OCI-LY1 (cell line): Measurements from ENCODE around the gene STK32C.

Source experiments
- H2AFZ ChIP-seq: fragments of 200-600 bp; sonication (generic), shearing (Covaris generic); 2 replicates; pipeline ENCODE4 v1.6.0; 2014; ENCODE audit warnings: antibody characterized with exemption, mild to moderate bottlenecking, low read length
- H3F3A ChIP-seq: fragments of 200-600 bp; sonication (generic), shearing (Covaris generic); 2 replicates; pipeline ENCODE4 v1.6.0; 2014; ENCODE audit warnings: mild to moderate bottlenecking, antibody characterized with exemption, low read length, moderate library complexity; ENCODE audit not compliant: insufficient read depth
- H3K27ac ChIP-seq: fragments of 200-600 bp; sonication (generic); 2 replicates; pipeline ENCODE4 v1.5.1; 2014; ENCODE audit warnings: low read length, mixed run types, mild to moderate bottlenecking, low read depth; ENCODE audit not compliant: poor library complexity, severe bottlenecking
- H3K27me3 ChIP-seq: fragments of 200-600 bp; sonication (generic); 2 replicates; pipeline ENCODE4 v1.6.0; 2014; ENCODE audit warnings: antibody characterized with exemption, mild to moderate bottlenecking, low read length, moderate library complexity; ENCODE audit not compliant: insufficient read depth
- H3K36me3 ChIP-seq: fragments of 200-600 bp; sonication (generic); 2 replicates; pipeline ENCODE4 v1.6.1; 2014; ENCODE audit warnings: mild to moderate bottlenecking, antibody characterized with exemption, low read length, moderate library complexity, mixed read lengths; ENCODE audit not compliant: insufficient read depth
- H3K4me1 ChIP-seq: fragments of 200-600 bp; sonication (generic); 2 replicates; pipeline ENCODE4 v1.5.1; 2014; ENCODE audit warnings: mild to moderate bottlenecking, low read length, moderate library complexity; ENCODE audit not compliant: insufficient read depth, severe bottlenecking
- H3K4me2 ChIP-seq: fragments of 200-600 bp; sonication (generic), shearing (Covaris generic); 2 replicates; pipeline ENCODE4 v1.6.1; 2014; ENCODE audit warnings: low read length
- H3K4me3 ChIP-seq: fragments of 200-600 bp; sonication (generic); 2 replicates; pipeline ENCODE4 v1.5.1; 2014; ENCODE audit warnings: low read length, low read depth, mild to moderate bottlenecking, mixed read lengths; ENCODE audit not compliant: poor library complexity, severe bottlenecking
- H3K79me2 ChIP-seq: fragments of 200-600 bp; shearing (Covaris generic); 2 replicates; pipeline ENCODE4 v1.6.1; 2016; ENCODE audit warnings: mixed run types, low read length, mixed read lengths; ENCODE audit not compliant: insufficient read depth
- H3K9ac ChIP-seq: fragments of 200-600 bp; sonication (generic), shearing (Covaris generic); 2 replicates; pipeline ENCODE4 v1.6.1; 2014; ENCODE audit warnings: mild to moderate bottlenecking, low read length, mixed read lengths
- H3K9me2 ChIP-seq: fragments of 200-600 bp; sonication (generic), shearing (Covaris generic); 2 replicates; pipeline ENCODE4 v1.6.1; 2014; ENCODE audit warnings: low read depth, mild to moderate bottlenecking, low read length, mixed read lengths
- H3K9me3 ChIP-seq: fragments of 200-600 bp; shearing (Covaris generic); 2 replicates; pipeline ENCODE4 v1.6.1; 2014; ENCODE audit warnings: low read length, mixed read lengths
- H4K20me1 ChIP-seq: fragments of 200-600 bp; sonication (generic), shearing (Covaris generic); 2 replicates; pipeline ENCODE4 v1.6.0; 2016; ENCODE audit warnings: mild to moderate bottlenecking, low read length; ENCODE audit not compliant: insufficient read depth
- EZH2 ChIP-seq: fragments of 200-600 bp; sonication (generic), shearing (Covaris generic); IDR thresholded peaks from 2 replicates; pipeline ENCODE4 v1.8.0; 2017; ENCODE audit warnings: borderline replicate concordance, mixed run types, mild to moderate bottlenecking, antibody characterized with exemption, low read length, moderate library complexity, mixed read lengths
- TF ChIP-seq, protein P1 (sequence below): fragments of 200-600 bp; sonication (generic), shearing (Covaris generic); IDR thresholded peaks from 2 replicates; pipeline ENCODE4 v1.5.1; 2017; ENCODE audit warnings: mild to moderate bottlenecking, antibody characterized with exemption, low read length, moderate library complexity, mixed read lengths

STK32C gene

GRCh38 chr10:132328106-132328505, 20.4 kb upstream of the STK32C start:
- no peaks in the 10 kb centered on the region for H3K27me3 ChIP-seq
- H3K9me2 ChIP-seq, result no peaks in the 10 kb centered on the region
- H2AFZ ChIP-seq, result no peak overlapping the region
- no peaks in the 10 kb centered on the region for H4K20me1 ChIP-seq
- H3K79me2 ChIP-seq, result peaks cover 23% of the 10 kb centered on the region
- peaks cover 33% of the 10 kb centered on the region for H3K4me1 ChIP-seq
- no peaks in the 10 kb centered on the region for H3F3A ChIP-seq
- H3K9ac ChIP-seq, result no peak overlapping the region
- H3K27ac ChIP-seq, result no peak overlapping the region
- no peaks in the 10 kb centered on the region for H3K9me3 ChIP-seq
- no peak overlapping the region for H3K4me2 ChIP-seq
- H3K4me3 ChIP-seq, result no peak overlapping the region
- no peak for TF ChIP-seq EZH2
- TF ChIP-seq, protein P1, sequence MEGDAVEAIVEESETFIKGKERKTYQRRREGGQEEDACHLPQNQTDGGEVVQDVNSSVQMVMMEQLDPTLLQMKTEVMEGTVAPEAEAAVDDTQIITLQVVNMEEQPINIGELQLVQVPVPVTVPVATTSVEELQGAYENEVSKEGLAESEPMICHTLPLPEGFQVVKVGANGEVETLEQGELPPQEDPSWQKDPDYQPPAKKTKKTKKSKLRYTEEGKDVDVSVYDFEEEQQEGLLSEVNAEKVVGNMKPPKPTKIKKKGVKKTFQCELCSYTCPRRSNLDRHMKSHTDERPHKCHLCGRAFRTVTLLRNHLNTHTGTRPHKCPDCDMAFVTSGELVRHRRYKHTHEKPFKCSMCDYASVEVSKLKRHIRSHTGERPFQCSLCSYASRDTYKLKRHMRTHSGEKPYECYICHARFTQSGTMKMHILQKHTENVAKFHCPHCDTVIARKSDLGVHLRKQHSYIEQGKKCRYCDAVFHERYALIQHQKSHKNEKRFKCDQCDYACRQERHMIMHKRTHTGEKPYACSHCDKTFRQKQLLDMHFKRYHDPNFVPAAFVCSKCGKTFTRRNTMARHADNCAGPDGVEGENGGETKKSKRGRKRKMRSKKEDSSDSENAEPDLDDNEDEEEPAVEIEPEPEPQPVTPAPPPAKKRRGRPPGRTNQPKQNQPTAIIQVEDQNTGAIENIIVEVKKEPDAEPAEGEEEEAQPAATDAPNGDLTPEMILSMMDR, result no peak
- H3K36me3 ChIP-seq, result peaks cover 27% of the 10 kb centered on the region

DNA sequence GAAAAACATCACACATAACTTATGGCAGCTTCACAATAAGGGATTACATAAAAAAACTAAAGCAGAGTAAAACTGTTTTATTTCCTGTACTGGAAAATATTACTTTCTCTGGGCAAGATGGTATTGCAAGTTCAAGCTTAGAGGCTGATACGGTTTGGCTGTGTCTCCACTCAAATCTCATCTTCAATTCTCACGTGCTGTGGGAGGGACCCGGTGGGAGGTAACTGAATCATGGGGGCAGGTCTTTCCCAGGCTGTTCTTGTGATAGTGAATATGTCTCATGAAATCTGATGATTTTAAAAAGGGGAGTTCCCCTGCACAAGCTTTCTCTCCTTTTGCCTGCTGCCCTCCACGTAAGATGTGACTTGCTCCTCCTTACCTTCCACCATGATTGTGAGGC, 19.2 kb upstream of the STK32C start:
- H3K4me2 ChIP-seq, result no peak overlapping the region
- H4K20me1 ChIP-seq, result no peaks in the 10 kb centered on the region
- peaks cover 23% of the 10 kb centered on the region for H3K4me1 ChIP-seq
- no peaks in the 10 kb centered on the region for H3F3A ChIP-seq
- peaks cover 27% of the 10 kb centered on the region for H3K36me3 ChIP-seq
- no peak overlapping the region for H3K27ac ChIP-seq
- H3K9me2 ChIP-seq, result no peaks in the 10 kb centered on the region
- H3K9ac ChIP-seq, result no peak overlapping the region
- TF ChIP-seq, protein P1, result no peak
- TF ChIP-seq EZH2, result no peak
- H2AFZ ChIP-seq, result no peak overlapping the region
- no peak overlapping the region for H3K4me3 ChIP-seq
- H3K27me3 ChIP-seq, result no peaks in the 10 kb centered on the region
- H3K79me2 ChIP-seq, result peaks cover 23% of the 10 kb centered on the region
- no peaks in the 10 kb centered on the region for H3K9me3 ChIP-seq

DNA sequence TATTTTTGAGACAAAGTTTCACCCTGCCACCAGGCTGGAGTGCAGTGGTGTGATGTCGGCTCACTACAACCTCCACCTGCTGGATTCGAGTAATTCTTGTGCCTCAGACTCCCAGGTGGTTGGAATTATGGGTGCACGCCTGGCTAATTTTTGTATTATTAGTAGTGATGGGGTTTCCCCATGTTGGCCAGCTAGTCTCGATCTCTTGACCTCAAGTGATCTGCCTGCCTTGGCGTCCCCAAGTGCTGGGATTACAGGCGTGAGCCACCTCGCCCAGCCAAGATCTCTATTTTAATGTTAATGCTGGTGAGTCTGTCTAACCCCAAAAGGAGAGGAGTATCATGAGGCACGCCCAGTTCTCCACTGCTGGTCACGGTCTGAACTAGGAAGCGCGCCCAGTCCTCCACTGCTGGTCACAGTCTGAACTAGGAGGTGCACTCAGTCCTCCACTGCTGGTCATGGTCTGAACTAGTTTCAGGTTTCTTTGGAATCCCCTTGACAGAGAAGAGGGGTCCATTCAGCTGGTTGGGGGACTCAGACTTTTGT, 18.7 kb upstream of the STK32C start:
- no peaks in the 10 kb centered on the region for H3K9me2 ChIP-seq
- peaks cover 23% of the 10 kb centered on the region for H3K4me1 ChIP-seq
- no peak overlapping the region for H3K27ac ChIP-seq
- no peak overlapping the region for H3K4me2 ChIP-seq
- H3K36me3 ChIP-seq, result peaks cover 27% of the 10 kb centered on the region
- no peaks in the 10 kb centered on the region for H3K27me3 ChIP-seq
- H3F3A ChIP-seq, result no peaks in the 10 kb centered on the region
- no peak for TF ChIP-seq EZH2
- TF ChIP-seq, protein P1, result no peak
- H3K4me3 ChIP-seq, result no peak overlapping the region
- H4K20me1 ChIP-seq, result no peaks in the 10 kb centered on the region
- H3K9me3 ChIP-seq, result no peaks in the 10 kb centered on the region
- no peak overlapping the region for H2AFZ ChIP-seq
- peaks cover 23% of the 10 kb centered on the region for H3K79me2 ChIP-seq
- no peak overlapping the region for H3K9ac ChIP-seq
